WERI-Rb-1 (cell line): Measurements from ENCODE around the gene CLEC16A.

Source experiments
- DNase-seq: peaks from one replicate; pipeline ENCODE4 v3.0.0-alpha.2; 2020
- H3K27ac ChIP-seq: fragments of 250-450 bp; sonication (Bioruptor Pico); 2 replicates; pipeline ENCODE4 v1.5.1; 2020; ENCODE audit warnings: mild to moderate bottlenecking, moderate library complexity
- H3K27me3 ChIP-seq: fragments of 250-450 bp; sonication (Bioruptor Pico); 2 replicates; pipeline ENCODE4 v1.5.1; 2021; ENCODE audit warnings: mild to moderate bottlenecking, low read depth, moderate library complexity; ENCODE audit not compliant: insufficient read depth, severe bottlenecking
- H3K36me3 ChIP-seq: fragments of 250-450 bp; sonication (Bioruptor Pico); 2 replicates; pipeline ENCODE4 v1.5.1; 2020; ENCODE audit warnings: mild to moderate bottlenecking, moderate library complexity
- H3K4me3 ChIP-seq: 2 replicates; pipeline ENCODE4 v1.5.1; 2011; ENCODE audit warnings: low read depth, mild to moderate bottlenecking, control low read depth, low read length
- H3K9me3 ChIP-seq: fragments of 250-450 bp; sonication (Bioruptor Pico); 2 replicates; pipeline ENCODE4 v1.5.1; 2021; ENCODE audit warnings: mild to moderate bottlenecking, moderate library complexity; ENCODE audit not compliant: severe bottlenecking
- TF ChIP-seq, protein P1 (sequence below): IDR thresholded peaks from 2 replicates; pipeline ENCODE4 v1.5.1; 2011; ENCODE audit warnings: low read depth, mild to moderate bottlenecking, control low read depth, inconsistent platforms, low read length

Gene CLEC16A

DNA sequence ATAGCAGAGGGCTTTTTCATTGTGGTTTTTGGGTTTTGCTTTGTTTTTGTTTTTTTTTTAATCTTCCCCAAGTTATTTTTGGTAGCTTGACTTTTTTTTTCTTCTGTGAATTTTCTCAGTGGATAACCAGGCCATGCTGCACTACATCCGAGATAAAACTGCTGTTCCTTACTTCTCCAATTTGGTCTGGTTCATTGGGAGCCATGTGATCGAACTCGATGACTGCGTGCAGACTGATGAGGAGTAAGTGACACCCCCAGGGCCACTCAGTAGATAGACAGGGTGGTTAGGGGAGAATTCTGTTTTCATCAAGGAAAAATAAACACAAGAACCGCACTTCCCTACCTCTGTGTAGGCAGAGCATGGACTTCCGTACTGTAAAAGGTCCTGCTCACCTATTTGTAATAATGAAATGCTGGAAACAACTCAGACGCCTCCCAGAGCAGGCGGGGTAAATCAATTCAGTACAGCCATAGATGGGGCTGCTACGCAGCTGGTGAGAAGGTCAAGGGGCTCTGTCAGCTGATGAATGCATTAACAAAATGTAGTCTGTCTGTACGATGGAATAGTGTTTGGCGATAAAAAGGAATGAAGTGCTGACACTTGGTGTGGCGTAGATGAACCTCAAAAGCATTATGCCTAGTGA is 28.6 kb downstream of the CLEC16A start:
- DNase-seq, result no peak
- TF ChIP-seq, protein P1, sequence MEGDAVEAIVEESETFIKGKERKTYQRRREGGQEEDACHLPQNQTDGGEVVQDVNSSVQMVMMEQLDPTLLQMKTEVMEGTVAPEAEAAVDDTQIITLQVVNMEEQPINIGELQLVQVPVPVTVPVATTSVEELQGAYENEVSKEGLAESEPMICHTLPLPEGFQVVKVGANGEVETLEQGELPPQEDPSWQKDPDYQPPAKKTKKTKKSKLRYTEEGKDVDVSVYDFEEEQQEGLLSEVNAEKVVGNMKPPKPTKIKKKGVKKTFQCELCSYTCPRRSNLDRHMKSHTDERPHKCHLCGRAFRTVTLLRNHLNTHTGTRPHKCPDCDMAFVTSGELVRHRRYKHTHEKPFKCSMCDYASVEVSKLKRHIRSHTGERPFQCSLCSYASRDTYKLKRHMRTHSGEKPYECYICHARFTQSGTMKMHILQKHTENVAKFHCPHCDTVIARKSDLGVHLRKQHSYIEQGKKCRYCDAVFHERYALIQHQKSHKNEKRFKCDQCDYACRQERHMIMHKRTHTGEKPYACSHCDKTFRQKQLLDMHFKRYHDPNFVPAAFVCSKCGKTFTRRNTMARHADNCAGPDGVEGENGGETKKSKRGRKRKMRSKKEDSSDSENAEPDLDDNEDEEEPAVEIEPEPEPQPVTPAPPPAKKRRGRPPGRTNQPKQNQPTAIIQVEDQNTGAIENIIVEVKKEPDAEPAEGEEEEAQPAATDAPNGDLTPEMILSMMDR, result no peak

DNA sequence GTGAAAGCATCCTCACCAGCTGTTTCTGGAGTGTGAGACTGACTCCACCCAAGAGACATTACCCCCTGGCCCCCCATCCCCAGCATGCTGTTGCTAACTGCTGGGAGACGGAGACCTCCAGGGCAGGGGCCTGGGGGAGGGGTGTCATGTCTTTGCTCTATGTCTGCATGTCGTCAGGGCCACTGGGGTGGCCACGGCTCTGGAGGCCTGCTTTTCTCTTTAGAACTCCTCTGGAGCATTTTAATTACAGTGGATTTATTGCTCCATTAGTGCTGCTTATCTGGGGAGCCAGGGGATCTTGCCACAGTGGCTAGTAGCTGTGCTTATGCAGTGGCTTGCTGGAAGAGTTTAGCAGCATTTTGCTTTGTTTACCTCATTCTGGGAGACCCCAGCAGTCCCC is 32.3 kb downstream of the CLEC16A start:
- Histone ChIP-seq H3K9me3 (no peaks in the 10 kb centered on the region), H3K27ac (no peak overlapping the region), H3K27me3 (no peaks in the 10 kb centered on the region), H3K4me3 (no peak overlapping the region), H3K36me3 (peaks cover 38% of the 10 kb centered on the region)
- DNase-seq, result peak; percentile 13
- TF ChIP-seq, protein P1, result no peak

More for the DNA sequence above, 28.6 kb downstream of the CLEC16A start:
- no peaks in the 10 kb centered on the region for H3K27me3 ChIP-seq
- H3K36me3 ChIP-seq, result peaks cover 47% of the 10 kb centered on the region
- no peak overlapping the region for H3K27ac ChIP-seq
- H3K4me3 ChIP-seq, result no peak overlapping the region
- H3K9me3 ChIP-seq, result no peaks in the 10 kb centered on the region

DNA sequence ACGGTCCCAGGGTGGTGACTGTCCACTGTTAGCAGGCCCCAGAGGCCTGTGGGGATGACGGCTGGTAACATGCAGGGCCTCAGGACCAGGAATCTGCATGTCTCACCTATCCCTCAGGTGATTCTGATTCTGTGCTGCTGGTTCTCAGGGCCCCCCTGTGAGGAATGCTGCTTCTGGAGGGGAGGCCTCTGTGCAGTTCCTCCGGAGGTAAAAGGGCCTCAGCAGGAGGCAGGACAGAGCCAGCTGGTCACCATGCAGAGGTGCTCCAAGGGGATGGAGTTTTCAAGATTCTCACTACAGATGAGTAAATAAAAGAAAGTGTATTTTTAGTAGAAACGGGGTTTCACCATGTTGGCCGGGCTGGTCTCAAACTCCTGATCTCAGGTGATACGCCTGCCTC is 33.8 kb downstream of the CLEC16A start:
- Histone ChIP-seq H3K9me3 (no peaks in the 10 kb centered on the region), H3K27ac (no peak overlapping the region), H3K27me3 (no peaks in the 10 kb centered on the region), H3K4me3 (no peak overlapping the region), H3K36me3 (peaks cover 25% of the 10 kb centered on the region)
- TF ChIP-seq, protein P1, result no peak
- no peak for DNase-seq

DNA sequence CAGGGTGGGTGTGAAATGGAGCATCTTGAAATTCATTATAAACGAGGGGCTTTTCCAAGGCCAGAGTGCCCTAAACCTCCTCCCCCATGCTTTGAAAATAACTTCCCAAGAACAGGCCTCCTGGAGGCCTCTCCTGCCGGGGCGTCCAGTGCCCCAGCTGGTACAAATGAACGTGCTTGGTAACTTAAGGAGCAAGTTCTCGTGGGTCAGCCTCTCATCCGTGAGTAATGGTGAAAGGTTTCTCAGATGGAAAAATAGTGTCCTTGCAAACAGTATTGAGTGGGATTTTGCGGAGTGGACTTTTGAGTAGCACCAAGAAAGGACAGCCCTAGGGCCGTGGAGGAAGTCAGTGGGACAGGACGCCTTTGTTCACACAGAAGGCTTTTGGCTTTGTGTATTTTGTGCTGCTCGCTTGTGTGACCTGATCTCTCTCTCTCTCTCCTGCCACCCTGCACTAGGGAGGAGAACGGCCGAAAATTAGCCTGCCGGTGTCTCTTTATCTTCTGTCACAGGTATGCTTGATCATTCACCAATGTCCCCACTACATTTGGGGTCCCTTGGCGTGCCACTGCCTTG is 34.6 kb downstream of the CLEC16A start:
- DNase-seq, result no peak
- Histone ChIP-seq H3K27ac (no peak overlapping the region), H3K9me3 (no peaks in the 10 kb centered on the region), H3K36me3 (peaks cover 22% of the 10 kb centered on the region), H3K4me3 (no peak overlapping the region), H3K27me3 (no peaks in the 10 kb centered on the region)
- TF ChIP-seq, protein P1, result no peak

DNA sequence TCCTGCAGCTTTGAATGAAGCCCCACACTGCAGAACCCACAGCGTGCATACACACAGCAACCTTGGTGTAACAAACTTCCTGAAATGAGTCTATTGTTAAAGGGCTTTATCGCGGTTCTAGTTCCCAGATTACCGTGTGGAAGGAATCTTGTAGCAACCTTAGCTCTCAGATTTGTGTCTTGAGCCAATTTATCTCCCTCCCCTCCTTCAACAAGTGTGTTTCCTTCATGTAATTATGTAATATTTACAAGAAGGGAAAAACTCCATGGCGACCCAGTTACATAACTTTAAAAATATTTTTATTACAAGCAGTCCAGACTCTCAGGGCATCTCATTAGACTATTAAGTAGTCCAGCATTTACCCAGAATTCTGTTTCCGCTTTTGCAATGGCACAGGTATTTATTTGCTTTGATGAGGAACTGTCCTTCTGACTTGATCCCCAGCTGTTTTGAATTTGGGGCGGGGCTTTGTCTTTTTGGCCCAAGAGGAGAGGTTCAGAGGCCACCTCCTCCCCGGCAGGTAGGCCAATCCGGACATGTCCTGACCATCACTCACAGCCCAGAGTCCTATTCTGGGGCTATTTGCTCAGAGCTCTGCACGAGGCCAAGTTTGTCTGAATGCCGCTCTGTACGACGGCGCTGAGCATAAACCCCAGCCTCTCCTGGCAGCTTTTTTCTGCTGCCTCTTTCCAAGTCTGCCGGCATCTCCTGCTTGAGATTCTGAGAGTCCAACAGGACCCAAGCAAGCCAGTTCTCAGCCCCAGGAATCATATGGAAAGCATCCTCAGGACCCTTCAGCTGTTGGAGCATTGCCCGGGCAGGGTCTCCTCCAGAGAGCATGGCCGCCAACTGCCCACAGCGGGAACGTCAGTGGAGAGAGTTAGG is 35.6 kb downstream of the CLEC16A start:
- no peak overlapping the region for H3K27ac ChIP-seq
- TF ChIP-seq, protein P1, result no peak
- no peak overlapping the region for H3K4me3 ChIP-seq
- H3K36me3 ChIP-seq, result peaks cover 17% of the 10 kb centered on the region
- H3K27me3 ChIP-seq, result no peaks in the 10 kb centered on the region
- no peaks in the 10 kb centered on the region for H3K9me3 ChIP-seq
- DNase-seq, result no peak
